ENCODE results near the gene TNFRSF8.

The TNFRSF8 gene

DNA sequence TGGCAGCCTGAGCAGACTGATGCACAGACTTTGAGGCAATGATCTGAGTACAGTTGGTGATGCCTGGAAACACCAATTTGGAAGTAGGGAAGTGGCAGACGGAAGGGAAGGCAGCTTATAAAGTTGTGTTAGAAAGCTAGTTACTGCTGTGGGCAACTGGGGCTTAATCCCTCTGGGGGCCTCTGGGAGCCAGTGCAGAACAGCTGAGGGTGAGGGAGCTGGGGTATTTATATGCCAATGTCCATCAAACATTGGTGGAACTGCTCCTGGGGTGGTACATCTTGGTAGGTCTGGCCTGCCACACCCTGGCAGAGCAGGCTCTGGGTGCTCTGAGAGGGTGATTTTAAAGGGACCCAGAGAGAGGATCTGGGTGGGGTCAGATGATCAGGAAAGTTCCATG is 28.1 kb downstream of the TNFRSF8 start:
- H3K4me3 ChIP-seq (ENCODE audit: low read depth, low read length), result no peak overlapping the region
- no peak for TF ChIP-seq CTCF (IDR thresholded peaks at IDR 0.05; ENCODE audit: borderline replicate concordance, insufficient read depth, low read depth, low read length)

- TF ChIP-seq CTCF (IDR thresholded peaks at IDR 0.05; ENCODE audit: borderline replicate concordance, insufficient read depth, low read depth, low read length), result no peak
- no peak overlapping the region for H3K4me3 ChIP-seq (ENCODE audit: low read depth, low read length)
These were observed 31.1 kb downstream of the TNFRSF8 start for GRCh38 chr1:12094180-12094579.

- no peak for TF ChIP-seq CTCF (IDR thresholded peaks at IDR 0.05; ENCODE audit: borderline replicate concordance, insufficient read depth, low read depth, low read length)
- no peak overlapping the region for H3K4me3 ChIP-seq (ENCODE audit: low read depth, low read length)
These were observed 32.6 kb downstream of the TNFRSF8 start for GRCh38 chr1:12095452-12096263.

- H3K4me3 ChIP-seq (ENCODE audit: low read depth, low read length), result no peak overlapping the region
These were observed 33.5 kb downstream of the TNFRSF8 start for GRCh38 chr1:12096615-12097014.

DNA sequence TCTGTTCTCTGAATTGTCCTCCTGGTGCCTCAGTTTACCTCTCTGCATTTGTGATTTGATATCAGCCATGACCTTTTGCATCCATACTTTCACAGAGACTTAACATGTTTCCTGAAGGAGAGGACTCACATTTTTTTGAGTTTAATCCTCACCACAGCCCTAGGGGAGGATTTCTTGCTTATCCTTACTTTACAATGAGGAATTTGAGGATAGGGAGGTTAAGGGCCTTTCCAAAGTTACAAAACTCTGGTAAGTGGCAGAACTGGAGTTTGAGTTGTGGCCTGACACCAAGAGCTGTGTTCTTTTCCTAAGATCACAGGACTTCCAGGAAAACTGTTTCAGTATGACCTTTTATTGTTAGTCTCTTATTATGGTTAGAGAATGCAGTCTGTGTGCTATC is 34.2 kb downstream of the TNFRSF8 start:
- no peak overlapping the region for H3K4me3 ChIP-seq (ENCODE audit: low read depth, low read length)
- TF ChIP-seq CTCF (IDR thresholded peaks at IDR 0.05; ENCODE audit: borderline replicate concordance, insufficient read depth, low read depth, low read length), result no peak

More at GRCh38 chr1:12096615-12097014, 33.5 kb downstream of the TNFRSF8 start:
- no peak for TF ChIP-seq CTCF (IDR thresholded peaks at IDR 0.05; ENCODE audit: borderline replicate concordance, insufficient read depth, low read depth, low read length)

GRCh38 chr1:12098786-12099185 is 35.7 kb downstream of the TNFRSF8 start:
- TF ChIP-seq CTCF (IDR thresholded peaks at IDR 0.05; ENCODE audit: borderline replicate concordance, insufficient read depth, low read depth, low read length), result no peak
- H3K4me3 ChIP-seq (ENCODE audit: low read depth, low read length), result no peak overlapping the region

DNA sequence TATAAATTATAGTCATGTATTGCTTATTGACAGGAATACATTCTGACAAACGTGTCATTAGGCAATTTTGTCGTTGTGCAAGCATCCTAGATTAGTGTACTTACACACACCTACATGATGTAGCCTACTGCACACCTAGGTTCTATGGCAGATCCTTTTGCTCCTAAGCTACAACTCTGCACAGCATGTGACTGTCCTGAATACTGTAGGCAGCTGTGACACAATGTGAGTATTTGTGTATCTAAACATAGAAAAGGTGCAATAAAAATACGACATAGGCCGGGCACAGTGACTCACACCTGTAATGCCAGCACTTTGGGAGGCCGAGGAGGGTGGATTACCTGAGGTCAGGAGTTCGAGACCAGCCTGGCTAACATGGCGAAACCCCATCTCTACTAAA is 36.5 kb downstream of the TNFRSF8 start:
- no peak for TF ChIP-seq CTCF (IDR thresholded peaks at IDR 0.05; ENCODE audit: borderline replicate concordance, insufficient read depth, low read depth, low read length)
- H3K4me3 ChIP-seq (ENCODE audit: low read depth, low read length), result no peak overlapping the region
